ENCODE results near the gene EIF4A2. TPM values are rescaled to one million over a fixed set of nuclear protein-coding genes. Genes with fewer than 3 reads are reported as not detected.
"Not testable (repeated sequence)": the region's sequence is repeated elsewhere in the genome, so short reads cannot be mapped to it uniquely, and the experiment has no call there.

Gene EIF4A2
- polyA plus RNA-seq, 3 donors, result 281 to 425 (median 396) TPM

- WGBS, 3 donors, result 1 to 5% (median 3%) methylated on average over 21 of the region's 21 CpGs
- H3K27ac ChIP-seq (ENCODE audit: low read depth, low read length), result peak overlapping the region; percentile 75
Observed at GRCh38 chr3:186782542-186783057, 777 bp upstream of the EIF4A2 start.

- 0 to 1% (median 0%) methylated on average over 56 of the region's 56 CpGs for WGBS, 3 donors
- H3K27ac ChIP-seq (ENCODE audit: low read depth, low read length), result peak overlapping the region; percentile 75
Observed at GRCh38 chr3:186783731-186784515, 546 bp downstream of the EIF4A2 start.

- WGBS, 3 donors, result 5 to 16% (median 12%) methylated on average over 7 of the region's 7 CpGs
Observed at GRCh38 chr3:186784820-186785494, 1.6 kb downstream of the EIF4A2 start.

GRCh38 chr3:186785495-186786018 lies 2.2 kb downstream of the EIF4A2 start:
- H3K27ac ChIP-seq (ENCODE audit: low read depth, low read length), result no peak overlapping the region
- 10 to 30% (median 28%) methylated on average over 7 of the region's 7 CpGs for WGBS, 3 donors

More at GRCh38 chr3:186784820-186785494, 1.6 kb downstream of the EIF4A2 start:
- no peak overlapping the region for H3K27ac ChIP-seq (ENCODE audit: low read depth, low read length)

- 57 to 74% (median 62%) methylated on average over 3 of the region's 3 CpGs for WGBS, 3 donors
- H3K27ac ChIP-seq (ENCODE audit: low read depth, low read length), result no peak overlapping the region
Observed at GRCh38 chr3:186786922-186787321, 3.5 kb downstream of the EIF4A2 start.

- no peak overlapping the region for H3K27ac ChIP-seq (ENCODE audit: low read depth, low read length)
- 66 to 82% (median 81%) methylated on average over 15 of the region's 15 CpGs for WGBS, 3 donors
Observed at GRCh38 chr3:186787642-186788481, 4.5 kb downstream of the EIF4A2 start.

- H3K27ac ChIP-seq (ENCODE audit: low read depth, low read length), result no peak overlapping the region
- 51 to 65% (median 62%) methylated on average over 13 of the region's 13 CpGs for WGBS, 3 donors
Observed at GRCh38 chr3:186788482-186789370, 5.3 kb downstream of the EIF4A2 start.

- no peak overlapping the region for H3K27ac ChIP-seq (ENCODE audit: low read depth, low read length)
- WGBS, 3 donors, result 51 to 62% (median 59%) methylated on average over 4 of the region's 4 CpGs
Observed at GRCh38 chr3:186789554-186790260, 6.3 kb downstream of the EIF4A2 start.

GRCh38 chr3:186790261-186790981 lies 7.0 kb downstream of the EIF4A2 start:
- 56 to 75% (median 74%) methylated on average over 8 of the region's 8 CpGs for whole genome bisulfite sequencing, 3 donors
- no peak overlapping the region for H3K27ac ChIP-seq (ENCODE audit: low read depth, low read length)

- 80 to 81% (median 80%) methylated on average over 3 of the region's 3 CpGs for WGBS, 3 donors
- H3K27ac ChIP-seq (ENCODE audit: low read depth, low read length), result no peak overlapping the region
Observed at GRCh38 chr3:186798239-186798874, 15.0 kb downstream of the EIF4A2 start.

GRCh38 chr3:186800285-186800684 lies 16.9 kb downstream of the EIF4A2 start:
- WGBS, 3 donors, result 86 to 100% (median 90%) methylated on average over 1 of the region's 1 CpG
- H3K27ac ChIP-seq (ENCODE audit: low read depth, low read length), result no peak overlapping the region

GRCh38 chr3:186802701-186803100 lies 19.3 kb downstream of the EIF4A2 start:
- WGBS, 3 donors, result 78 to 91% (median 88%) methylated on average over 3 of the region's 3 CpGs
- no peak overlapping the region for H3K27ac ChIP-seq (ENCODE audit: low read depth, low read length)

- 91 to 96% (median 94%) methylated on average over 4 of the region's 4 CpGs for WGBS, 3 donors
- not testable (repeated sequence) for H3K27ac ChIP-seq (ENCODE audit: low read depth, low read length)
Observed at GRCh38 chr3:186803447-186803846, 20.1 kb downstream of the EIF4A2 start.

GRCh38 chr3:186806089-186807055 lies 23.0 kb downstream of the EIF4A2 start, which contains the start of gene RFC4:
Gene RFC4 (minus strand): TSS chr3:186806482. CDS start chr3:186804713, 1,769 bp downstream.
- WGBS, 3 donors, result 0% methylated on average over 70 of the region's 70 CpGs
- no peak within 1 kb of the TSS for H3K27ac ChIP-seq (ENCODE audit: low read depth, low read length)

GRCh38 chr3:186807231-186807630 lies 23.9 kb downstream of the EIF4A2 start:
- H3K27ac ChIP-seq (ENCODE audit: low read depth, low read length), result no peak overlapping the region
- WGBS, 3 donors, result 32 to 39% (median 37%) methylated on average over 5 of the region's 5 CpGs
